SH-SY5Y (cell line): ENCODE data around the gene IST1.

Source experiments
- GATA2 ChIP-seq: IDR thresholded peaks from 2 replicates; pipeline ENCODE4 v1.6.1; 2011; ENCODE audit warnings: mild to moderate bottlenecking, low read depth, low read length
- GATA3 ChIP-seq: IDR thresholded peaks from 2 replicates; pipeline ENCODE4 v1.6.1; 2011; ENCODE audit warnings: low read depth, mild to moderate bottlenecking, low read length, moderate library complexity

DNA sequence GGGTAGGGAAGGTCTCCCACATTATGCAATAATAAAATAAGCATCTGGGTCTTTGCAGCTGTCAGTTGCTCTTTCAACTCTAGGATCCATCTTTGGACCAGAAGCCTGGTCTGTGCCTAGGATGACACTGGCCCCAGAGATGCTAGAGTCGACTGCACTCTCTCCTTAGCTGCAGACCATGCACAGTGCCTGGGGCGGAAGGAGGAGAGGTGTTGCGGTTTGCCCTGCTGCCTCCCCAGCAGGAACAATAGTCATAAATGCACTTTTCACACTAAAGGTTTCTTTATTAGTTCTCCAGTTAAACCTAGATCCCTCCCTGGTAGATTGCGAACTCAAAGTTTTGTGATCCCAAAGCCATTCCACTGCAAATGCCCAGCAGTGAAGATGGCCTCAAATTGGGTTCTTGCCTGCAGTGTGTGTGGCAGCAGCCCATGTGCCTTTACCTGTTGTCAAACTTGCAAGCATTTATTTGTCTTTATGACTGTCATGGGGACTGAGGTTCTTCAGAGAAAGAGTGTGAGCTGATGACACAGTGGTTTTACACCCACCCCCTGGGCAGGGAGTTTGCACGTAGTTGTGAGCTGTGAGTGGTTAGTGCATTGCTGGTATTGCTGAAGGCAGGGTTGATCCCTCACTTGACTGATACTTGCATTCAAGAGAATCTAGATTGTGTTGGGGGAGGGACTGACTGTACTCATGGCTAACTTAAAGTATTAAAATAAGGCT is 39.2 kb upstream of the IST1 start:
- no peak for TF ChIP-seq GATA2
- no peak for TF ChIP-seq GATA3
